NCI-H524 treated with DMSO at 0.1 percent for 48 hours (cell line): Measurements from ENCODE around the gene PRLHR.

ENCODE experiments used
- DNase-seq: peaks from one replicate; lab custom pipeline; 2025; lab: John Stamatoyannopoulos, UW

The PRLHR gene

GRCh38 chr10:118595598-118596425, at the start of gene PRLHR:
PRLHR (minus strand) TSS chr10:118595648; CDS start chr10:118595244, 404 bp downstream.
- DNase-seq: no peak

GRCh38 chr10:118642228-118642627, 46.8 kb upstream of the PRLHR start:
- no peak for DNase-seq

GRCh38 chr10:118638680-118639079, 43.2 kb upstream of the PRLHR start:
- DNase-seq: no peak

- no peak for DNase-seq
Observed at GRCh38 chr10:118635674-118636402, 40.4 kb upstream of the PRLHR start.

GRCh38 chr10:118633786-118634185, 38.3 kb upstream of the PRLHR start:
- peak; percentile 48 for DNase-seq

GRCh38 chr10:118629211-118629610, 33.8 kb upstream of the PRLHR start:
- no peak for DNase-seq

- DNase-seq: no peak
Observed at GRCh38 chr10:118628397-118628796, 32.9 kb upstream of the PRLHR start.

GRCh38 chr10:118626953-118627352, 31.5 kb upstream of the PRLHR start:
- DNase-seq: no peak

GRCh38 chr10:118625504-118625903, 30.1 kb upstream of the PRLHR start:
- no peak for DNase-seq

GRCh38 chr10:118624747-118625146, 29.3 kb upstream of the PRLHR start:
- no peak for DNase-seq

- DNase-seq: no peak
Observed at GRCh38 chr10:118621304-118621942, 26.0 kb upstream of the PRLHR start.

GRCh38 chr10:118613863-118614262, 18.4 kb upstream of the PRLHR start:
- peak; percentile 2 for DNase-seq

GRCh38 chr10:118610577-118610976, 15.1 kb upstream of the PRLHR start:
- DNase-seq: no peak

- DNase-seq: no peak
Observed at GRCh38 chr10:118607768-118608354, 12.4 kb upstream of the PRLHR start.

- no peak for DNase-seq
Observed at GRCh38 chr10:118605694-118606093, 10.2 kb upstream of the PRLHR start.

GRCh38 chr10:118596426-118597124, 1.1 kb upstream of the PRLHR start:
- no peak for DNase-seq

- no peak for DNase-seq
Observed at GRCh38 chr10:118595064-118595420, 406 bp downstream of the PRLHR start.

- no peak for DNase-seq
Observed at GRCh38 chr10:118594392-118595063, 920 bp downstream of the PRLHR start.

- peak; percentile 55 for DNase-seq
Observed at GRCh38 chr10:118592675-118593330, 2.6 kb downstream of the PRLHR start.

GRCh38 chr10:118590334-118590733, 5.1 kb downstream of the PRLHR start:
- DNase-seq: peak; percentile 56
